A549 (cell line): ENCODE data around the gene TLK1. TPM values are rescaled to one million over a fixed set of nuclear protein-coding genes. Genes with fewer than 3 reads are reported as not detected.

Experiments used
- ATAC-seq, 2 experiments: fragments of 200-7000 bp in 1 of 2; fragments of >200 bp in 1 of 2; cut with Nextera tagmentation in 1 of 2; cut with Tn5 transposase in 1 of 2; 3 replicates each; pipeline versions ENCODE4 v1.8.0 to v1.9.1; 2018 to 2020; ENCODE audit warnings: mild to moderate bottlenecking in 1 of 2, moderate library complexity in 1 of 2
- CTCF ChIA-PET: fragments of 300-600 bp; sonication (Branson Sonifier 250); formaldehyde crosslinking; extraction: SDS; loops from one replicate; lab custom pipeline; 2021; ENCODE audit warnings: antibody characterized with exemption, inconsistent platforms; lab: Yijun Ruan, JAX
- POLR2A ChIA-PET: fragments of 350-600 bp; formaldehyde crosslinking; extraction: SDS; loops from one replicate; lab custom pipeline; 2021; ENCODE audit warnings: antibody characterized with exemption, inconsistent platforms; lab: Yijun Ruan, JAX
- DNase-seq, 2 experiments: peaks; one replicate each; pipeline versions ENCODE4 v3.0.0 to v3.0.0-alpha.2; 2011 to 2016; ENCODE audit warnings: low read depth in 1 of 2, low spot score in 1 of 2
- FAIRE-seq: peaks from 2 replicates; lab custom pipeline; 2011; peaks lifted over from hg19 to GRCh38; lab: Jason Lieb, UNC
- H3K27ac ChIP-seq, 2 experiments: fragments of >200 bp; sonication (Bioruptor Twin); formaldehyde crosslinking; 3 replicates each; pipeline ENCODE4 v1.5.1; 2016 to 2017
- H3K4me1 ChIP-seq: fragments of >200 bp; sonication (Bioruptor Twin); formaldehyde crosslinking; 3 replicates; pipeline ENCODE4 v1.6.1; 2016
- H3K4me2 ChIP-seq: fragments of >200 bp; sonication (Bioruptor Twin); formaldehyde crosslinking; 3 replicates; pipeline ENCODE4 v1.6.1; 2016
- H3K4me3 ChIP-seq: fragments of >200 bp; sonication (Bioruptor Twin); formaldehyde crosslinking; 3 replicates; pipeline ENCODE4 v1.5.1; 2016
- H3K9me3 ChIP-seq: fragments of >200 bp; sonication (Bioruptor Twin); formaldehyde crosslinking; 3 replicates; pipeline ENCODE4 v1.6.1; 2016
- ATOH8 ChIP-seq: fragments of 250-450 bp; sonication (Bioruptor Pico); IDR thresholded peaks from 2 replicates; pipeline ENCODE4 v1.5.0; 2020; ENCODE audit warnings: low read depth, mild to moderate bottlenecking, moderate library complexity
- CBX2 ChIP-seq: fragments of 200-600 bp; sonication (generic); IDR thresholded peaks from 2 replicates; pipeline ENCODE4 v1.6.1; 2016; ENCODE audit warnings: low read depth, mild to moderate bottlenecking, borderline replicate concordance
- CHD2 ChIP-seq: fragments of 150-350 bp; IDR thresholded peaks from 2 replicates; pipeline ENCODE4 v1.6.1; 2014; ENCODE audit warnings: low read length; ENCODE audit not compliant: partially characterized antibody
- CHD4 ChIP-seq: fragments of 200-600 bp; sonication (generic); IDR thresholded peaks from 2 replicates; pipeline ENCODE4 v1.6.1; 2016; ENCODE audit warnings: antibody characterized with exemption, mild to moderate bottlenecking, borderline replicate concordance
- EHMT2 ChIP-seq: fragments of 200-600 bp; sonication (generic); IDR thresholded peaks from 2 replicates; pipeline ENCODE4 v1.6.1; 2016; ENCODE audit warnings: antibody characterized with exemption, low read depth, mild to moderate bottlenecking, moderate library complexity
- ELK1 ChIP-seq: fragments of 150-350 bp; IDR thresholded peaks from 2 replicates; pipeline ENCODE4 v1.6.1; 2014; ENCODE audit warnings: low read depth, mild to moderate bottlenecking, low read length
- FOXS1 ChIP-seq: fragments of 250-450 bp; sonication (Bioruptor Pico); IDR thresholded peaks from 2 replicates; pipeline ENCODE4 v1.5.0; 2020; ENCODE audit warnings: mild to moderate bottlenecking, moderate library complexity
- JUNB ChIP-seq: fragments of >200 bp; sonication (Bioruptor Twin); formaldehyde crosslinking; IDR thresholded peaks from 2 replicates; pipeline ENCODE4 v1.6.1; 2016
- KDM1A ChIP-seq: fragments of 200-600 bp; sonication (generic); IDR thresholded peaks from 2 replicates; pipeline ENCODE4 v1.6.1; 2016; ENCODE audit warnings: low read depth, mild to moderate bottlenecking
- KDM5A ChIP-seq: fragments of 200-600 bp; sonication (generic); IDR thresholded peaks from 2 replicates; pipeline ENCODE4 v1.6.1; 2016; ENCODE audit warnings: antibody characterized with exemption, mild to moderate bottlenecking
- MAFK ChIP-seq: fragments of 450-650 bp; IDR thresholded peaks from 2 replicates; pipeline ENCODE4 v1.6.1; 2014; ENCODE audit not compliant: partially characterized antibody
- MYC ChIP-seq: IDR thresholded peaks from 2 replicates; pipeline ENCODE4 v1.6.1; 2012; ENCODE audit warnings: mild to moderate bottlenecking, inconsistent platforms, low read length, improper control_type of control experiment, borderline replicate concordance
- NFE2L2 ChIP-seq: fragments of 150-350 bp; conservative IDR thresholded peaks from 2 replicates; pipeline ENCODE4 v1.6.1; 2014; ENCODE audit warnings: low read length
- NR3C1 ChIP-seq: fragments of >200 bp; sonication (Bioruptor Twin); formaldehyde crosslinking; IDR thresholded peaks from 3 replicates; pipeline ENCODE4 v1.6.1; 2017
- RCOR1 ChIP-seq: fragments of 150-350 bp; IDR thresholded peaks from 2 replicates; pipeline ENCODE4 v1.6.1; 2014; ENCODE audit warnings: antibody characterized with exemption, low read length, low read depth
- RFX5 ChIP-seq: fragments of 450-650 bp; IDR thresholded peaks from 2 replicates; pipeline ENCODE4 v1.7.1; 2014; ENCODE audit warnings: antibody characterized with exemption, mild to moderate bottlenecking, moderate library complexity
- SMC3 ChIP-seq: fragments of >200 bp; sonication (Bioruptor Twin); formaldehyde crosslinking; IDR thresholded peaks from 3 replicates; pipeline ENCODE4 v1.6.1; 2018; ENCODE audit warnings: inconsistent platforms
- TFCP2L1 ChIP-seq: fragments of 250-450 bp; sonication (Bioruptor Pico); IDR thresholded peaks from 2 replicates; pipeline ENCODE4 v1.5.0; 2021; ENCODE audit warnings: mild to moderate bottlenecking
- WGBS: methylation state at CpG from one replicate; pipeline ENCODE4 v1.1.6; 2017; ENCODE audit errors: missing lambda C conversion rate; 5-methylcytosine and 5-hydroxymethylcytosine counted together
- polyA plus RNA-seq, 4 experiments: library from polyadenylated mRNA; depleted of rRNA in 3 of 4; stranded (reverse); fragments of >200 nt; fragmentation: RNase III in 1 of 4; extraction: RNeasy Plus Mini Kit Qiagen cat#74134 plus additional on column Dnase treatment in 1 of 4; gene quantifications; 2 replicates in 3 of 4; 3 replicates in 1 of 4; pipeline ENCODE4 v1.2.3, GENCODE V29; 2011 to 2017
- TF ChIP-seq, protein P1 (sequence below): fragments of >200 bp; sonication (Bioruptor Twin); formaldehyde crosslinking; IDR thresholded peaks from 3 replicates; pipeline ENCODE4 v1.5.1; 2016
- TF ChIP-seq, protein P2 (sequence below): IDR thresholded peaks from 2 replicates; pipeline ENCODE4 v1.6.1; 2012
- TF ChIP-seq, protein P3 (sequence below): fragments of 250-450 bp; sonication (Bioruptor Pico); IDR thresholded peaks from 2 replicates; pipeline ENCODE4 v1.5.0; 2021; ENCODE audit warnings: mild to moderate bottlenecking, moderate library complexity, borderline replicate concordance

TLK1 gene
- polyA plus RNA-seq, 2 of the 4 experiments (the other 2 are of a cell fraction): 16.9 to 28.9 TPM

DNA sequence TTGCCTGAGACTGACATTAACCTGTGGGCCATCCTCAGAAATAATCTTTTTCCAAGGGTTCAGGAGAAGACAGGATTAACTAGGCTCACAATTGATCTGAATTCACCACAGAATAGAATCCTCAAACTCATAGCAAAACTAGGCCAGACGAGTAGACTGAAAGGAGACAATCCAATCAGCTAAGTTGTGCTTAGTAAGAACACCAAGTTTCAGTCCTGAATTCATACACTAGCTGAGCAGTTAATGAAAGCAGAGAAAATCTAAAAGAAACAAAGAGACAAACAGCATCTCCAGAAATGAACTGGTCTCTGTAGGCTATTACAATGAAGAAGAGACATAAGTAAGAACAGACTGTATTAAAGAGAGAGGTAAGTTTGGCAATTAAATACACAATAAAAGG lies 142.2 kb downstream of the TLK1 start:
- H3K9me3 ChIP-seq: no peaks in the 10 kb centered on the region
- TF ChIP-seq, protein P1, sequence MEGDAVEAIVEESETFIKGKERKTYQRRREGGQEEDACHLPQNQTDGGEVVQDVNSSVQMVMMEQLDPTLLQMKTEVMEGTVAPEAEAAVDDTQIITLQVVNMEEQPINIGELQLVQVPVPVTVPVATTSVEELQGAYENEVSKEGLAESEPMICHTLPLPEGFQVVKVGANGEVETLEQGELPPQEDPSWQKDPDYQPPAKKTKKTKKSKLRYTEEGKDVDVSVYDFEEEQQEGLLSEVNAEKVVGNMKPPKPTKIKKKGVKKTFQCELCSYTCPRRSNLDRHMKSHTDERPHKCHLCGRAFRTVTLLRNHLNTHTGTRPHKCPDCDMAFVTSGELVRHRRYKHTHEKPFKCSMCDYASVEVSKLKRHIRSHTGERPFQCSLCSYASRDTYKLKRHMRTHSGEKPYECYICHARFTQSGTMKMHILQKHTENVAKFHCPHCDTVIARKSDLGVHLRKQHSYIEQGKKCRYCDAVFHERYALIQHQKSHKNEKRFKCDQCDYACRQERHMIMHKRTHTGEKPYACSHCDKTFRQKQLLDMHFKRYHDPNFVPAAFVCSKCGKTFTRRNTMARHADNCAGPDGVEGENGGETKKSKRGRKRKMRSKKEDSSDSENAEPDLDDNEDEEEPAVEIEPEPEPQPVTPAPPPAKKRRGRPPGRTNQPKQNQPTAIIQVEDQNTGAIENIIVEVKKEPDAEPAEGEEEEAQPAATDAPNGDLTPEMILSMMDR: no peak
- TF ChIP-seq TFCP2L1 (CRISPR knock-in tag) (no peak), MAFK (no peak)
- TF ChIP-seq, protein P2, sequence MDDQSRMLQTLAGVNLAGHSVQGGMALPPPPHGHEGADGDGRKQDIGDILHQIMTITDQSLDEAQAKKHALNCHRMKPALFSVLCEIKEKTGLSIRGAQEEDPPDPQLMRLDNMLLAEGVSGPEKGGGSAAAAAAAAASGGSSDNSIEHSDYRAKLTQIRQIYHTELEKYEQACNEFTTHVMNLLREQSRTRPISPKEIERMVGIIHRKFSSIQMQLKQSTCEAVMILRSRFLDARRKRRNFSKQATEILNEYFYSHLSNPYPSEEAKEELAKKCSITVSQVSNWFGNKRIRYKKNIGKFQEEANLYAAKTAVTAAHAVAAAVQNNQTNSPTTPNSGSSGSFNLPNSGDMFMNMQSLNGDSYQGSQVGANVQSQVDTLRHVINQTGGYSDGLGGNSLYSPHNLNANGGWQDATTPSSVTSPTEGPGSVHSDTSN: no peak
- ChIA-PET CTCF (no interaction called here), POLR2A (no interaction called here)
- H3K4me1 ChIP-seq: peaks cover 17% of the 10 kb centered on the region
- no peak overlapping the region for H3K4me3 ChIP-seq
- ATAC-seq (no peak), DNase-seq (no peak), FAIRE-seq (no peak)
- H3K27ac ChIP-seq: no peak overlapping the region
- WGBS: 83% methylated on average over 1 of the region's 1 CpG
- no peak overlapping the region for H3K4me2 ChIP-seq

- no peaks in the 10 kb centered on the region for H3K9me3 ChIP-seq
- POLR2A ChIA-PET: no interaction called here
- FAIRE-seq (no peak), DNase-seq (no peak)
- peaks cover 5% of the 10 kb centered on the region for H3K4me1 ChIP-seq
- no peak overlapping the region for H3K4me2 ChIP-seq
- TF ChIP-seq NR3C1: no peak
- no peak for TF ChIP-seq CBX2
- TF ChIP-seq CHD2: no peak
- TF ChIP-seq MYC: no peak
- TF ChIP-seq RFX5: no peak
- TF ChIP-seq KDM5A: no peak
- no peak for TF ChIP-seq CHD4
- TF ChIP-seq, protein P3, sequence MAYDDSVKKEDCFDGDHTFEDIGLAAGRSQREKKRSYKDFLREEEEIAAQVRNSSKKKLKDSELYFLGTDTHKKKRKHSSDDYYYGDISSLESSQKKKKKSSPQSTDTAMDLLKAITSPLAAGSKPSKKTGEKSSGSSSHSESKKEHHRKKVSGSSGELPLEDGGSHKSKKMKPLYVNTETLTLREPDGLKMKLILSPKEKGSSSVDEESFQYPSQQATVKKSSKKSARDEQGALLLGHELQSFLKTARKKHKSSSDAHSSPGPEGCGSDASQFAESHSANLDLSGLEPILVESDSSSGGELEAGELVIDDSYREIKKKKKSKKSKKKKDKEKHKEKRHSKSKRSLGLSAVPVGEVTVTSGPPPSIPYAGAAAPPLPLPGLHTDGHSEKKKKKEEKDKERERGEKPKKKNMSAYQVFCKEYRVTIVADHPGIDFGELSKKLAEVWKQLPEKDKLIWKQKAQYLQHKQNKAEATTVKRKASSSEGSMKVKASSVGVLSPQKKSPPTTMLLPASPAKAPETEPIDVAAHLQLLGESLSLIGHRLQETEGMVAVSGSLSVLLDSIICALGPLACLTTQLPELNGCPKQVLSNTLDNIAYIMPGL: no peak
- TF ChIP-seq FOXS1 (CRISPR knock-in tag): no peak
- TF ChIP-seq ELK1: no peak
- no peak for TF ChIP-seq JUNB
- TF ChIP-seq EHMT2: no peak
- TF ChIP-seq ATOH8 (CRISPR knock-in tag): no peak
- no peak for TF ChIP-seq RCOR1
- no peak for TF ChIP-seq KDM1A
- no peak for TF ChIP-seq SMC3
- no peak for TF ChIP-seq NFE2L2
- TF ChIP-seq, all 56 proteins: peak for 0
- no peak for ATAC-seq
- Histone ChIP-seq H3K27ac (no peak overlapping the region), H3K4me3 (no peak overlapping the region)
- WGBS: 96% methylated on average over 9 of the region's 9 CpGs
- CTCF ChIA-PET: no interaction called here
Observed at GRCh38 chr2:171016125-171016524, 144.6 kb downstream of the TLK1 start.
